ENCODE measurements around the gene MED27. TPM values are rescaled to one million over a fixed set of nuclear protein-coding genes. Genes with fewer than 3 reads are reported as not detected.

MED27 gene
- total and polyA plus RNA-seq, 9 of the 15 experiments (the other 6 are each of a cell fraction or from before 2014, with no cell fraction given): 24.4 to 91.0 (median 36.1) TPM

DNA sequence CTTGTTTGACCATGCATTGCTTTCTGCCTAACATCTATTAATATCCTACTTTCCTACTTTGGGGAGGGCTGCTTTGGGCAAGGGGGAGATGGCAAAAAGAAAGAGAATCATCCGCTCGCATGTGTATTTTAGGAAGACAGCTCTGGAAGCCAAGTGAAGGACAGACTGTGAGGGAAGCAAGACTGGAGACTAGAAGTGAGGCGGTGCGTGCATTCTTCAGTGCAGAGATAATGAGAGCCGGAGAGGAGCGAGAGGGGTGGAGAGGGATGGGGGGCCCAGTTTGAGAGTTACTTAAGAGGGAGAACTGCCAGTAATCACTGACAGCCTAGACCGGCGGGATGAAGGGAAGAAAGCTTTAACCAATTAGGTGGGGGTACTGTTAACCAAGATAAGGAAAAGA lies 188.1 kb downstream of the MED27 start:
- H3K4me3 ChIP-seq: no peak overlapping the region
- peaks cover 0 to 3% of the 10 kb centered on the region in 2 experiments; a peak in 1 of 5 replicates for H3K4me1 ChIP-seq (replicated peaks in 1 of 2; ENCODE audit: control insufficient read depth in 2 of 2, insufficient read depth in 2 of 2, low read length in 2 of 2)
- DNase-seq (ENCODE audit: extremely low read depth in 1 of 4, low spot score in 3 of 4) (no peak), ATAC-seq (no peak), FAIRE-seq (no peak)
- POLR2A ChIA-PET: no interaction called here
- TF ChIP-seq E2F4 (CRISPR knock-in tag; IDR thresholded peaks at IDR 0.05; ENCODE audit: low read depth) (no peak), YY1 (IDR thresholded peaks at IDR 0.05; ENCODE audit: borderline replicate concordance in 1 of 3, control insufficient read depth in 1 of 3, extremely low read depth in 1 of 3, insufficient read depth in 3 of 3, insufficient read length in 1 of 3, insufficient replicate concordance in 2 of 3, low read depth in 1 of 3, low read length in 2 of 3) (no peak), NCOA4 (IDR thresholded peaks at IDR 0.05; ENCODE audit: partially characterized antibody) (no peak), RUNX1 (IDR thresholded peaks at IDR 0.05; ENCODE audit: low read depth) (no peak), PRDM10 (IDR thresholded peaks at IDR 0.05; ENCODE audit: partially characterized antibody) (no peak), ZNF311 (CRISPR knock-in tag; IDR thresholded peaks at IDR 0.05) (no peak), NFIC (IDR thresholded peaks at IDR 0.05) (no peak)
- H2AFZ ChIP-seq (ENCODE audit: low read depth, low read length): no peak overlapping the region
- no peak overlapping the region for H3K4me2 ChIP-seq (ENCODE audit: insufficient read depth, low read length)
- BruUV-seq (replicated peaks): no TSS peak
- 67% methylated on average over 8 of the region's 8 CpGs for WGBS (ENCODE audit: insufficient coverage, low coverage, missing lambda C conversion rate)
- peaks cover 9% of the 10 kb centered on the region; the same call in 2 of the 3 replicates for H3K36me3 ChIP-seq (ENCODE audit: control insufficient read depth, insufficient read depth, low read length)
- H3K9me1 ChIP-seq (ENCODE audit: control insufficient read depth, insufficient read depth, low read length): no peaks in the 10 kb centered on the region
- H3K9me3 ChIP-seq (replicated peaks; ENCODE audit: control insufficient read depth, insufficient read depth, low read depth, low read length): no peaks in the 10 kb centered on the region
- no peaks in the 10 kb centered on the region for H3K27me3 ChIP-seq (ENCODE audit: control insufficient read depth in 2 of 2, insufficient read depth in 2 of 2, low read length in 2 of 2)
- no peak overlapping the region for H3K9ac ChIP-seq (ENCODE audit: insufficient read depth in 1 of 2, low read depth in 2 of 2, low read length in 2 of 2)
- H3K27ac ChIP-seq (ENCODE audit: extremely low read depth, low read depth, low read length): no peak overlapping the region
- in situ Hi-C loops (cut with MboI) (no loop called here), intact Hi-C loops (cut with micrococcal nuclease) (no loop called here)
- CTCF ChIA-PET (ENCODE audit: low intra/inter-chr PET ratio): no interaction called here
- no peaks in the 10 kb centered on the region for H4K20me1 ChIP-seq (replicated peaks; ENCODE audit: control insufficient read depth, insufficient read depth, low read length)
- H3K79me2 ChIP-seq (ENCODE audit: control insufficient read depth, insufficient read depth, low read length): no peaks in the 10 kb centered on the region

Data from K562 (cell line).